Heart left ventricle (tissue), 13 donors: ENCODE data around the gene HLCS.

ENCODE experiments used
- POLR2A ChIP-seq, 2 donors: fragments of 450-650 bp; IDR thresholded peaks; one replicate each; pipeline ENCODE4 v1.6.1; 2017; ENCODE audit warnings: antibody characterized with exemption in 2 of 2, mild to moderate bottlenecking in 2 of 2, moderate library complexity in 2 of 2
- TF ChIP-seq, protein P1 (sequence below), 12 donors: fragments of 200-600 bp; sonication (generic) in 4 of 12; IDR thresholded peaks; one replicate each; pipeline versions ENCODE4 v1.5.0 to v1.8.0; 2018 to 2022; ENCODE audit warnings: antibody characterized with exemption in 12 of 12, mild to moderate bottlenecking in 5 of 12
- donor health status: ischemic (EF 13 %, LVEDD 7.1; RV severe dilation, severe dysfunction).
- donor health status: DM: no; HTN: yes; CAD: no.
- donor health status: DM: no; HTN: no; CAD: no.
- donor health status: ischemic (EF 25% LVEDD 6.9; RV normal size, moderate dysfunction).
- donor health status: ischemic (EF 25% LVEDD 5.7; RV mildly dilated, moderate dysfunction).
- donor health status: ischemic (EF 35%, LVEDD 5.7; RV mildly dilated, moderate dysfunction).
- donor health status: nonischemic (EF 11% LVEDD 7.7; RV severe dilation, severe dysfunction).
- donor health status: DM: yes; HTN: yes; CAD: no.
- donor health status: PGD.
- donor health status: ischemic (EF 29% LVEDD 5.4; RV normal size, mild dysfunction).
- donor health status: nonischemic (EF 23%, LVEDD 6.1; RV moderate dilation, normal function).

DNA sequence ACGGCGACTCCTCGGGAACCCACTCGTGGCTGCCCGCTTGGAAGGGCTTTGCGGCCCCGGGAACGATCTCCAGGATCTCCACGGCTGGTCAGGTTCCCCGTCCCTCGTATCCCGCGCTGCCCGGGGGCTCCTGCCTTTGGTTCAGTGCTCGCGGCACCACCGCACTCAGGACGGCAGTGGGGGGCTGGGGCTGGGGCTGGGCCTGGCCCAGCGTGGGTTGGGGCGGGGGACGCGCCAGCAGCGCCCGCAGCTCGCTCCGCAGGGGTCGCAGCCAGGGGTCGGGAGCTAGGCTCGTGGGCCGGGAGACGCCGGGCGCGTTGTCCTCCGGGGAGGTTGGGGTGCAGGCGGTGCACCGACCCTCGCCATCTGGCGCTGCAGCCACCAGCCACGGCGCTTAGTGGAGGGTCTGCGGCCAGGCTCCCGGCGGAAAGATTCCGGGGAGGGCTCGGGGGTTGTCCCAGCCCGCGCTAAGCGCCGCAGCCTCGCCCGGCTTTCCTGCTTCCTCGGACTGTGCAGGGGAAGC, 258.6 kb downstream of the HLCS start:
- TF ChIP-seq, protein P1, sequence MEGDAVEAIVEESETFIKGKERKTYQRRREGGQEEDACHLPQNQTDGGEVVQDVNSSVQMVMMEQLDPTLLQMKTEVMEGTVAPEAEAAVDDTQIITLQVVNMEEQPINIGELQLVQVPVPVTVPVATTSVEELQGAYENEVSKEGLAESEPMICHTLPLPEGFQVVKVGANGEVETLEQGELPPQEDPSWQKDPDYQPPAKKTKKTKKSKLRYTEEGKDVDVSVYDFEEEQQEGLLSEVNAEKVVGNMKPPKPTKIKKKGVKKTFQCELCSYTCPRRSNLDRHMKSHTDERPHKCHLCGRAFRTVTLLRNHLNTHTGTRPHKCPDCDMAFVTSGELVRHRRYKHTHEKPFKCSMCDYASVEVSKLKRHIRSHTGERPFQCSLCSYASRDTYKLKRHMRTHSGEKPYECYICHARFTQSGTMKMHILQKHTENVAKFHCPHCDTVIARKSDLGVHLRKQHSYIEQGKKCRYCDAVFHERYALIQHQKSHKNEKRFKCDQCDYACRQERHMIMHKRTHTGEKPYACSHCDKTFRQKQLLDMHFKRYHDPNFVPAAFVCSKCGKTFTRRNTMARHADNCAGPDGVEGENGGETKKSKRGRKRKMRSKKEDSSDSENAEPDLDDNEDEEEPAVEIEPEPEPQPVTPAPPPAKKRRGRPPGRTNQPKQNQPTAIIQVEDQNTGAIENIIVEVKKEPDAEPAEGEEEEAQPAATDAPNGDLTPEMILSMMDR (IDR thresholded peaks at IDR 0.05): no peak
- TF ChIP-seq POLR2A (IDR thresholded peaks at IDR 0.05): no peak
